Left colon (tissue), 2 donors: ENCODE measurements around the gene TBC1D25. TPM values are rescaled to one million over a fixed set of nuclear protein-coding genes. Genes with fewer than 3 reads are reported as not detected.
"Not testable (repeated sequence)": the region's sequence is repeated elsewhere in the genome, so short reads cannot be mapped to it uniquely, and the experiment has no call there.

ENCODE experiments used
- ATAC-seq: fragments of 200-7000 bp; cut with Tn5 transposase; one replicate; pipeline ENCODE4 v1.9.1; 2020; ENCODE audit warnings: mild to moderate bottlenecking, moderate library complexity
- DNase-seq, 2 donors: peaks; one replicate each; pipeline ENCODE4 v3.0.0-alpha.2; 2020
- intact Hi-C, 2 donors: fragments of 100-400 bp; cut with DNase I in 1 of 2; cut with micrococcal nuclease in 1 of 2; formaldehyde crosslinking; loops; one replicate each; pipeline versions ENCODE4 v1.11.2 to v1.14.0; 2022; cut with DNase I, micrococcal nuclease
- total RNA-seq, 2 donors: library from RNA; stranded (reverse); fragmentation: NEBNext Ultra II Directional; extraction: Animal tissue kit (Norgen Biotek cat#: 25700); gene quantifications; one replicate each; pipeline ENCODE4 v1.2.1, GENCODE V29; 2021
- donor health status: DM: no; HTN: no; CAD: no.
- donor health status: DM: yes; HTN: yes; CAD: no.

Gene TBC1D25
- total RNA-seq, 2 donors from 2014 or later: 11.6 to 15.7 TPM

GRCh38 chrX:48514126-48514806 is 25.2 kb upstream of the TBC1D25 start:
- intact Hi-C loops: no loop called here
- ATAC-seq (no peak), DNase-seq (no peak)

- no peak for DNase-seq
- ATAC-seq: no peak
- intact Hi-C loops: no loop called here
Observed at GRCh38 chrX:48514868-48515460, 24.6 kb upstream of the TBC1D25 start.

DNA sequence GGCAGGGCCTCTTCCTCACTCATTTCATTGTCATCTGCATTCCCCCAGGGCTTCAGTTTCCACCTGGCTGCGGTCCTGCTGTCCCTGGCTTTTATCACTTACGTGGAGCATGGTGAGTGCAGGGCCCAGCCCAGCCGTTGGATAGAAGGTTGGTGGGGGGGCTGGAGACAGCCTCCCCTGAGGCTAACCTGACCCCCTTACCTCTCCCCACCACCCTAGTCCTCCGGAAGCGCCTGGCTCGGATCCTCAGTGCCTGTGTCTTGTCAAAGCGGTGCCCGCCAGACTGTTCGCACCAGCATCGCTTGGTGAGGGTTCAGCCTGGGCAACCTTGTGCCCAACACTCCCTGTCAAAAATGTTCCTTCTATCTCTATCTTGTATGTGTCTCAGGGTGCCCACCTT is 23.7 kb upstream of the TBC1D25 start:
- ATAC-seq (no peak), DNase-seq (no peak)
- intact Hi-C loops: no loop called here

- intact Hi-C loops: no loop called here
- DNase-seq (no peak), ATAC-seq (no peak)
Observed at GRCh38 chrX:48516285-48516684, 23.2 kb upstream of the TBC1D25 start.

DNA sequence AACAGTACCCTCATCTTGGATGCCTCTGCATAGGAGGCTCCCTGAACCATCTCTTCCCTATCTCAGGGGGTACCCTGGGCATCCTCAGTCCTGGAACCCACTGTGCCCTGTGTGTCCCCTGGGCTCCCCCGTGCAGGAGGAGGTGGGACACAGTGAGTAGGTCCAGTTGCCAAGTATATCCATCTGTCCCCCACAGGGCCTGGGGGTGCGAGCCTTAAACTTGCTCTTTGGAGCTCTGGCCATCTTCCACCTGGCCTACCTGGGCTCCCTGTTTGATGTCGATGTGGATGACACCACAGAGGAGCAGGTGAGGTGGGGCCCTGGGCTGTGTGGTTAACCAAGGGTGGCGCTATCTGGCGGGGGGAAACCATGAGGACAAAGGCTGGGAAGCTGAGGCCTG is 22.5 kb upstream of the TBC1D25 start:
- intact Hi-C loops: no loop called here
- DNase-seq (no peak), ATAC-seq (no peak)

DNA sequence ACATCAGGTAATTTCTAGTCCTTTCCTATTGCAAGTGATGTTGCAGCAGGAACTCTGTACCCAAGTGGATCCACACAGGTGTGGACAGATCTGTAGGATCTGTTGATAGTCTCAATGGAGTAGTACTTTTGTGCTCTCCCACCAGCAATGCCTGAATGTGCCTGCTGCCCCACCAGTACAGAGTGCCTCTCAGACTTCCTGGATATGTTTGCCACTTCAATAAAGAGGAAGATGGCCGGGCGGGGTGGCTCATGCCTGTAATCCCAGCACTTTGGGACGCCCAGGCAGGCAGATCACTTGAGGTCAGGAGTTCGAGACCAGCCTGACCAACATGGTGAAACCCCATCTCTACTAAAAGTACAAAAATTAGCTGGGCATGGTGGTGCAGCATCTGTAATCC is 20.0 kb upstream of the TBC1D25 start:
- DNase-seq, ATAC-seq, intact Hi-C loops: not testable (repeated sequence)

- ATAC-seq: no peak
- intact Hi-C loops: no loop called here
- no peak for DNase-seq
Observed at GRCh38 chrX:48520455-48520854, 19.1 kb upstream of the TBC1D25 start.

GRCh38 chrX:48520976-48521352 is 18.6 kb upstream of the TBC1D25 start:
- DNase-seq (no peak), ATAC-seq (no peak)
- intact Hi-C loops: no loop called here

- ATAC-seq (peak; percentile 95), DNase-seq (peak; percentile 94 to 96)
- intact Hi-C loops: no loop called here
Observed at GRCh38 chrX:48521353-48522243, 17.9 kb upstream of the TBC1D25 start, which contains the start of gene EBP. Gene EBP (plus strand): TSS chrX:48521808. CDS start chrX:48523772, 1,964 bp downstream.

- ATAC-seq: peak; percentile 71
- DNase-seq: peak; percentile 47 to 48
- intact Hi-C loops: no loop called here
Observed at GRCh38 chrX:48522291-48522690, 17.2 kb upstream of the TBC1D25 start.

DNA sequence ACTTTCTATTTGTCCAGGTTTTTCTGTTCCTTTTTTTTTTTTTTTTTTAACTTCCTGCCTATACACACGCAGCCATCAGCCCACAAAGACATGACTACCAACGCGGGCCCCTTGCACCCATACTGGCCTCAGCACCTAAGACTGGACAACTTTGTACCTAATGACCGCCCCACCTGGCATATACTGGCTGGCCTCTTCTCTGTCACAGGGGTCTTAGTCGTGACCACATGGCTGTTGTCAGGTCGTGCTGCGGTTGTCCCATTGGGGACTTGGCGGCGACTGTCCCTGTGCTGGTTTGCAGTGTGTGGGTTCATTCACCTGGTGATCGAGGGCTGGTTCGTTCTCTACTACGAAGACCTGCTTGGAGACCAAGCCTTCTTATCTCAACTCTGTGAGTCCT is 15.8 kb upstream of the TBC1D25 start:
- no peak for ATAC-seq
- intact Hi-C loops: no loop called here
- no peak for DNase-seq

GRCh38 chrX:48525853-48526252 is 13.7 kb upstream of the TBC1D25 start:
- ATAC-seq, DNase-seq, intact Hi-C loops: not testable (repeated sequence)

GRCh38 chrX:48530736-48531135 is 8.8 kb upstream of the TBC1D25 start:
- intact Hi-C loops: no loop called here
- no peak for ATAC-seq
- no peak for DNase-seq

DNA sequence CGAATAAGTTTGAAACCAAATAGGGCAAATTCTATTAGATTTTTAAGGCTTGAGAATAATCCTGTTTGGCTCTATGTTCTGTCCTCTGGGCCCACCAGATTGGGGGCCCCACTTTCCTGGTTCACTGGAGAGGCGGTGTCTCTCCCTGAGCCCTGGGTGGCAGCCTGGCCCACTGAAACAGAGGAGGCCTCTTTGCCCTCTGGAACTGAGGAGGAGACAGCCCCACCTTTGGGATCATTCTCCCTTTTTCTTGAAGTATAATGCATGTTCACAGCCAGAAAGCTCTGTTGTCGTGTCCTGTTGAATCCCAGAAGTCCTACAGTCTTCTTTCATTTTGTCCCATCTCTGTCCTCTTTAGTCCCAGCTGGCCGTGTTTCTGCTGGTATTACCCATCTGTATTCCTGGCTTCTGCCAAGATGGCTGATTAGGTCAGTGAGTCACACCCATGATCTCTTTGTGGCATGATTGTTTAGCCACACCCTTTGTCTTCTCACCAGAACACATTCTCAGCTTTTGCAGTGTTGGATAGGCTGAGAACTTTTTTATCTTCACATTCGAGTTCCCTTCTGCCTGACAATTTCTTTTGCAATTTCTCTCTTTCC is 8.1 kb upstream of the TBC1D25 start:
- intact Hi-C loops: no loop called here
- DNase-seq (no peak), ATAC-seq (peak; percentile 91)

GRCh38 chrX:48532161-48532560 is 7.4 kb upstream of the TBC1D25 start:
- DNase-seq: no peak
- intact Hi-C loops: no loop called here

GRCh38 chrX:48533165-48533564 is 6.3 kb upstream of the TBC1D25 start:
- ATAC-seq (no peak), DNase-seq (no peak)
- intact Hi-C loops: no loop called here

More at GRCh38 chrX:48532161-48532560, 7.4 kb upstream of the TBC1D25 start:
- ATAC-seq: no peak

DNA sequence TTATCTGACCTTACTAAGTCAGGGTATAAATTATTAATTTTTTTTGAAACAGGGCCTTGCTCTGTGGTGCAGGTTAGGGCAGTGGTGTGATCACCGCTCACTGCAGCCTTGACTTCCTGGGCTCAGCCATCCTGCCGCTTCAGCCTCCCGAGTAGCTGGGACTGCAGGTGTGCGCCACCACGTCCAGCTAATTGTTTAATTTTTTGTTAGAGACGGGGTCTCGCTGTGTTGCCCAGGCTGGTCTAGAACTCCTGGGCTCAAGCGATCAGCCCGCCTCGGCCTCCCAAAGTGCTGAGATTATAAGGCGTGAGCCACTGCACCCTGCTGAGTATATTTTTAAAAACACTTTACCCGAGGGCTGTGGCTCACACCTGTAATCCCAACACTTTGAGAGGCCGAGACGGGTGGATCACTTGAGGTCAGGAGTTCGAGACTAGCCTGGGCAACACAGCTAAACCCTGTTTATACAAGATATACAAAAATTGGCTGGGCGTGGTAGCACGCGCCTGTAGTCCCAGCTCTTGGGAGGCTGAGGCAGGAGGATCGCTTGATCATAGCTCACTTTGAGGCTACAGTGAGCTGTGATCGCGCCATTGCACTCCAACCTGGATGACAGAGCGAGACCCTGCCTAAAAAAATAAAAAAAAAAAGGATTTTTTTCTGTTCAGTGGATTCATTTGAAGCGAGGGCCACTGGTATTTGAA is 721 bp upstream of the TBC1D25 start:
- ATAC-seq: no peak
- intact Hi-C loops: no loop called here

DNA sequence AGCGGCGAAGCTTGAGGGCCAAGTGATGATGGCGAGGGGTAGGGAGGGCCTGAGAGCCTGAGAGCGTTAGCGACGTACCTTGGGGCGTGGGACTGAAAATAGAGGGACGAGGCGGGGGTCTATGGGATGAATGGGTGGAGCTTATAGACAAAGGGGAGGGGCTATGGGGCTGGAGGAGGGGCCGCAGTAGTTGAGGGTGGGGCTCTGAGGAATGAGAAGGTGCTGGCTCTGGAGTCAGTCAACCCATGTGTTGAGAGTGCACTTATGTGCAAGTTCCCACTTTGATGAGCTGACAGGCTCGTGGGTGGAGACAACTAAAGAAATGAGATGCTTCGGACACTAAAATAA is 488 bp downstream of the TBC1D25 start:
- DNase-seq (peak in 1 of 2 donors; percentile 53), ATAC-seq (peak; percentile 58)
- intact Hi-C loops: no loop called here

More for the DNA sequence above, 721 bp upstream of the TBC1D25 start:
- DNase-seq: no peak

DNA sequence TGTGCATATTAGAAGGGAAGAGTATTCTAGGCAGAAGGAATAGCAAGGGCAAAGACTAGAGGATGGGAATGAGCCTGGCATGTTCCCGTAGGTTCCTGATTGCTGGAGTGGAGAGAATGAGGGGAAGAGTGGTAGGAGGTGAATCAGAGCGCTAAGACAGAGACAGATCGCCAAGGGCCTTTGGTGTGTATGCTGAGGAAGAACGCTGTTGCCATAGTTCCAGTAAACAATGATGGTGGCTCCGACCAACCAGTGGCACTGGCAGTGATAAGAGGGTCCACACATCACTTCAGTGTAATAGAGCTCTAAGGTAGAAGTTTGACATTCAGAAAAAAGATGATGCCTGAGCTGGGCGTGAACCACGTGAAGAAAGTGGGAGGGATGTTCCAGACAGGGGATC is 966 bp downstream of the TBC1D25 start:
- DNase-seq (no peak), ATAC-seq (no peak)
- intact Hi-C loops: no loop called here
